ENCODE data around the gene FXYD5. TPM values are rescaled to one million over a fixed set of nuclear protein-coding genes. Genes with fewer than 3 reads are reported as not detected.

FXYD5 gene
- total and polyA plus RNA-seq, 10 of the 15 experiments (the other 5 are each of a cell fraction or from before 2014, with no cell fraction given), result 30.0 to 159 (median 93.9) TPM

DNA sequence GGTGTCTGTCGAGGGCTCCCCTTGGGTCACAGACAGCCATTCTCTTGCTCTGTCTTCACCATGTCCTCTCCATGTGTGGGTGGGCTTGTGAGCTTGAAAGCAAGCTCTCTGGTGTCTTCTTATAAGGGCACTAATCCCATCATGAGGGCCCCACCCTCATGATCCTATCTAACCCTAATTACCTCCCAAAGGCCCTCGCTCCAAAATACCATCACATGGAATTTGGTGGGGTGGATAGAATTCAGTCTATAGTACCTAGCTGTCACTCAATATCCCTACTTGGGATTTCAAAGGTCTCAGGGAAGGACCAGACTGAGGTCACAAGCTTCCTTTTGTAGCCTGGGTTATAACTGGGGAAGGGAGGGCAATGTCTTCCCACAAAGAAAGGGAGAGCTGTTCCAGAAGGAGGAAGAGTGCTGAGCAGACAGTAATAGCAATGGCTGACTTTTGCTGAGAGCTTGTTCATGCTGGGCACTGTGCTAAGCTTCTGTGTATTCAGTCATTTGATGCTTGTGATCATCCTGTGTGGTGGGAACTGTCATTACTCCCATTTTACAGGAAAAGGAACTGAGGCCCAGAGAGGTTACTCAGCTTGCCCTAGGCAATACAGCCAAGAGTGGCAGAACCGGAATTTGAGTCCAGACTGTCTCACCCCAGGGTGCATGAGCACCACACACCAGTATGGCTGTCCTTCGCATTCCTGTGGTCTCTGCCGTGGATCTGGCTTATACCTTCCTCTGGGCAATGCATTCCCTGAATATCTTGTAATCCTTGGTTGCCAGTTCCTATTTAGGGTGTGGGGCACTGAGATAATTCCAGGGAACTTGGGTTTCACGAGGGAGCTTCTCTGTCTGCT, 8.2 kb downstream of the FXYD5 start:
- BruUV-seq (replicated peaks), result no TSS peak
- TF ChIP-seq ZZZ3 (IDR thresholded peaks at IDR 0.05; ENCODE audit: control insufficient read depth, insufficient read length, low read depth) (no peak), RBBP5 (conservative IDR thresholded peaks at IDR 0.05) (no peak), MXI1 (IDR thresholded peaks at IDR 0.05; ENCODE audit: low read depth, low read length) (no peak), RAD21 (IDR thresholded peaks at IDR 0.05; ENCODE audit: insufficient read depth, low read depth, low read length) (no peak), CHD1 (IDR thresholded peaks at IDR 0.05; ENCODE audit: low read depth, low read length) (no peak)
- TF ChIP-seq, protein P1, sequence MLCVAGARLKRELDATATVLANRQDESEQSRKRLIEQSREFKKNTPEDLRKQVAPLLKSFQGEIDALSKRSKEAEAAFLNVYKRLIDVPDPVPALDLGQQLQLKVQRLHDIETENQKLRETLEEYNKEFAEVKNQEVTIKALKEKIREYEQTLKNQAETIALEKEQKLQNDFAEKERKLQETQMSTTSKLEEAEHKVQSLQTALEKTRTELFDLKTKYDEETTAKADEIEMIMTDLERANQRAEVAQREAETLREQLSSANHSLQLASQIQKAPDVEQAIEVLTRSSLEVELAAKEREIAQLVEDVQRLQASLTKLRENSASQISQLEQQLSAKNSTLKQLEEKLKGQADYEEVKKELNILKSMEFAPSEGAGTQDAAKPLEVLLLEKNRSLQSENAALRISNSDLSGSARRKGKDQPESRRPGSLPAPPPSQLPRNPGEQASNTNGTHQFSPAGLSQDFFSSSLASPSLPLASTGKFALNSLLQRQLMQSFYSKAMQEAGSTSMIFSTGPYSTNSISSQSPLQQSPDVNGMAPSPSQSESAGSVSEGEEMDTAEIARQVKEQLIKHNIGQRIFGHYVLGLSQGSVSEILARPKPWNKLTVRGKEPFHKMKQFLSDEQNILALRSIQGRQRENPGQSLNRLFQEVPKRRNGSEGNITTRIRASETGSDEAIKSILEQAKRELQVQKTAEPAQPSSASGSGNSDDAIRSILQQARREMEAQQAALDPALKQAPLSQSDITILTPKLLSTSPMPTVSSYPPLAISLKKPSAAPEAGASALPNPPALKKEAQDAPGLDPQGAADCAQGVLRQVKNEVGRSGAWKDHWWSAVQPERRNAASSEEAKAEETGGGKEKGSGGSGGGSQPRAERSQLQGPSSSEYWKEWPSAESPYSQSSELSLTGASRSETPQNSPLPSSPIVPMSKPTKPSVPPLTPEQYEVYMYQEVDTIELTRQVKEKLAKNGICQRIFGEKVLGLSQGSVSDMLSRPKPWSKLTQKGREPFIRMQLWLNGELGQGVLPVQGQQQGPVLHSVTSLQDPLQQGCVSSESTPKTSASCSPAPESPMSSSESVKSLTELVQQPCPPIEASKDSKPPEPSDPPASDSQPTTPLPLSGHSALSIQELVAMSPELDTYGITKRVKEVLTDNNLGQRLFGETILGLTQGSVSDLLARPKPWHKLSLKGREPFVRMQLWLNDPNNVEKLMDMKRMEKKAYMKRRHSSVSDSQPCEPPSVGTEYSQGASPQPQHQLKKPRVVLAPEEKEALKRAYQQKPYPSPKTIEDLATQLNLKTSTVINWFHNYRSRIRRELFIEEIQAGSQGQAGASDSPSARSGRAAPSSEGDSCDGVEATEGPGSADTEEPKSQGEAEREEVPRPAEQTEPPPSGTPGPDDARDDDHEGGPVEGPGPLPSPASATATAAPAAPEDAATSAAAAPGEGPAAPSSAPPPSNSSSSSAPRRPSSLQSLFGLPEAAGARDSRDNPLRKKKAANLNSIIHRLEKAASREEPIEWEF (IDR thresholded peaks at IDR 0.05; ENCODE audit: insufficient replicate concordance, low read depth, low read length), result no peak
- TF ChIP-seq, protein P2, sequence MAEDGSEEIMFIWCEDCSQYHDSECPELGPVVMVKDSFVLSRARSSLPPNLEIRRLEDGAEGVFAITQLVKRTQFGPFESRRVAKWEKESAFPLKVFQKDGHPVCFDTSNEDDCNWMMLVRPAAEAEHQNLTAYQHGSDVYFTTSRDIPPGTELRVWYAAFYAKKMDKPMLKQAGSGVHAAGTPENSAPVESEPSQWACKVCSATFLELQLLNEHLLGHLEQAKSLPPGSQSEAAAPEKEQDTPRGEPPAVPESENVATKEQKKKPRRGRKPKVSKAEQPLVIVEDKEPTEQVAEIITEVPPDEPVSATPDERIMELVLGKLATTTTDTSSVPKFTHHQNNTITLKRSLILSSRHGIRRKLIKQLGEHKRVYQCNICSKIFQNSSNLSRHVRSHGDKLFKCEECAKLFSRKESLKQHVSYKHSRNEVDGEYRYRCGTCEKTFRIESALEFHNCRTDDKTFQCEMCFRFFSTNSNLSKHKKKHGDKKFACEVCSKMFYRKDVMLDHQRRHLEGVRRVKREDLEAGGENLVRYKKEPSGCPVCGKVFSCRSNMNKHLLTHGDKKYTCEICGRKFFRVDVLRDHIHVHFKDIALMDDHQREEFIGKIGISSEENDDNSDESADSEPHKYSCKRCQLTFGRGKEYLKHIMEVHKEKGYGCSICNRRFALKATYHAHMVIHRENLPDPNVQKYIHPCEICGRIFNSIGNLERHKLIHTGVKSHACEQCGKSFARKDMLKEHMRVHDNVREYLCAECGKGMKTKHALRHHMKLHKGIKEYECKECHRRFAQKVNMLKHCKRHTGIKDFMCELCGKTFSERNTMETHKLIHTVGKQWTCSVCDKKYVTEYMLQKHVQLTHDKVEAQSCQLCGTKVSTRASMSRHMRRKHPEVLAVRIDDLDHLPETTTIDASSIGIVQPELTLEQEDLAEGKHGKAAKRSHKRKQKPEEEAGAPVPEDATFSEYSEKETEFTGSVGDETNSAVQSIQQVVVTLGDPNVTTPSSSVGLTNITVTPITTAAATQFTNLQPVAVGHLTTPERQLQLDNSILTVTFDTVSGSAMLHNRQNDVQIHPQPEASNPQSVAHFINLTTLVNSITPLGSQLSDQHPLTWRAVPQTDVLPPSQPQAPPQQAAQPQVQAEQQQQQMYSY (CRISPR knock-in tag; IDR thresholded peaks at IDR 0.05), result no peak
- TF ChIP-seq, protein P3, sequence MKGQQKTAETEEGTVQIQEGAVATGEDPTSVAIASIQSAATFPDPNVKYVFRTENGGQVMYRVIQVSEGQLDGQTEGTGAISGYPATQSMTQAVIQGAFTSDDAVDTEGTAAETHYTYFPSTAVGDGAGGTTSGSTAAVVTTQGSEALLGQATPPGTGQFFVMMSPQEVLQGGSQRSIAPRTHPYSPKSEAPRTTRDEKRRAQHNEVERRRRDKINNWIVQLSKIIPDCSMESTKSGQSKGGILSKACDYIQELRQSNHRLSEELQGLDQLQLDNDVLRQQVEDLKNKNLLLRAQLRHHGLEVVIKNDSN (IDR thresholded peaks at IDR 0.05; ENCODE audit: borderline replicate concordance, extremely low read length, insufficient read depth, low read depth, low read length), result no peak

More for the DNA sequence above, 8.2 kb downstream of the FXYD5 start:
- H3K4me1 ChIP-seq (ENCODE audit: control insufficient read depth, insufficient read depth, low read length), result peaks cover 11% of the 10 kb centered on the region; the same call in 1 of the 2 replicates
- no peak overlapping the region for H3K4me3 ChIP-seq
- H3K27ac ChIP-seq (ENCODE audit: control insufficient read depth, insufficient read depth), result no peak overlapping the region
- in situ Hi-C loops (cut with MboI), result no loop called here
- H3K9me3 ChIP-seq (replicated peaks; ENCODE audit: control insufficient read depth, insufficient read depth, low read length), result peaks cover 40% of the 10 kb centered on the region
- no peaks in the 10 kb centered on the region for H3K27me3 ChIP-seq (replicated peaks in 1 of 2; ENCODE audit: control insufficient read depth in 2 of 2, insufficient read depth in 2 of 2, low read length in 1 of 2)
- FAIRE-seq, result no peak
- no peak for ATAC-seq
- no peaks in the 10 kb centered on the region for H3K79me2 ChIP-seq (ENCODE audit: control insufficient read depth, insufficient read depth, low read length)
- SMC1A ChIA-PET (ENCODE audit: uncharacterized antibody, unreplicated experiment), result interaction anchor here (0.9 to 1.1 kb wide), 3 partner anchors 20 to 49 kb away, joined by 3 read pairs; no protein-coding TSS in a partner anchor
- peaks cover 30 to 65% of the 10 kb centered on the region in 2 experiments for H3K36me3 ChIP-seq (ENCODE audit: control insufficient read depth in 2 of 2, insufficient read depth in 2 of 2, low read length in 1 of 2)
- RAD21 ChIA-PET (ENCODE audit: unreplicated experiment), result no interaction called here
- DNase-seq (ENCODE audit: low read depth, low spot score), result no peak
- CTCF ChIA-PET, result interaction anchor here (0.7 kb wide), 1 partner anchor 78 kb away, joined by 3 read pairs; no protein-coding TSS in a partner anchor
- intact Hi-C loops (cut with micrococcal nuclease; ENCODE audit: unreplicated experiment), result no loop called here
- 95% methylated on average over 6 of the region's 6 CpGs for WGBS (ENCODE audit: insufficient coverage, insufficient replicate concordance, low lambda C conversion rate, missing lambda C conversion rate)
- H4K20me1 ChIP-seq (ENCODE audit: control insufficient read depth, insufficient read depth), result no peaks in the 10 kb centered on the region
- no peak overlapping the region for H3K9ac ChIP-seq (ENCODE audit: control insufficient read depth, insufficient read depth, low read length)
- no peak overlapping the region for H3K4me2 ChIP-seq (ENCODE audit: control insufficient read depth, insufficient read depth)
- POLR2A ChIA-PET, result no interaction called here
- H2AFZ ChIP-seq (ENCODE audit: control insufficient read depth, low read depth, low read length), result no peak overlapping the region

All from GM12878 (cell line).